ENCODE data around the gene ADAD1. TPM values are rescaled to one million over a fixed set of nuclear protein-coding genes. Genes with fewer than 3 reads are reported as not detected.

ADAD1 gene
- total and polyA plus RNA-seq, 2 experiments from 2014 or later: not detected

GRCh38 chr4:122393276-122393675 is 14.5 kb downstream of the ADAD1 start:
- Histone ChIP-seq H3K27me3 (no peaks in the 10 kb centered on the region), H3K9me2 (replicated peaks; ENCODE audit: insufficient read depth) (no peaks in the 10 kb centered on the region), H3K4me1 (ENCODE audit: insufficient read depth) (no peaks in the 10 kb centered on the region), H4K20me1 (ENCODE audit: insufficient read depth, poor library complexity, severe bottlenecking) (no peaks in the 10 kb centered on the region), H3K4me2 (no peak overlapping the region), H3K79me2 (no peaks in the 10 kb centered on the region), H3K4me3 (no peak overlapping the region), H3K27ac (no peak overlapping the region), H3K9me3 (ENCODE audit: low read depth) (no peaks in the 10 kb centered on the region), H3K36me3 (replicated peaks; ENCODE audit: insufficient read depth, low read depth) (no peaks in the 10 kb centered on the region), H2AFZ (no peak overlapping the region)
- TF ChIP-seq EZH2phosphoT487 (IDR thresholded peaks at IDR 0.05; ENCODE audit: low read depth, severe bottlenecking, unreplicated experiment) (no peak), EZH2 (IDR thresholded peaks at IDR 0.05; ENCODE audit: borderline replicate concordance) (no peak)
- TF ChIP-seq, protein P1, sequence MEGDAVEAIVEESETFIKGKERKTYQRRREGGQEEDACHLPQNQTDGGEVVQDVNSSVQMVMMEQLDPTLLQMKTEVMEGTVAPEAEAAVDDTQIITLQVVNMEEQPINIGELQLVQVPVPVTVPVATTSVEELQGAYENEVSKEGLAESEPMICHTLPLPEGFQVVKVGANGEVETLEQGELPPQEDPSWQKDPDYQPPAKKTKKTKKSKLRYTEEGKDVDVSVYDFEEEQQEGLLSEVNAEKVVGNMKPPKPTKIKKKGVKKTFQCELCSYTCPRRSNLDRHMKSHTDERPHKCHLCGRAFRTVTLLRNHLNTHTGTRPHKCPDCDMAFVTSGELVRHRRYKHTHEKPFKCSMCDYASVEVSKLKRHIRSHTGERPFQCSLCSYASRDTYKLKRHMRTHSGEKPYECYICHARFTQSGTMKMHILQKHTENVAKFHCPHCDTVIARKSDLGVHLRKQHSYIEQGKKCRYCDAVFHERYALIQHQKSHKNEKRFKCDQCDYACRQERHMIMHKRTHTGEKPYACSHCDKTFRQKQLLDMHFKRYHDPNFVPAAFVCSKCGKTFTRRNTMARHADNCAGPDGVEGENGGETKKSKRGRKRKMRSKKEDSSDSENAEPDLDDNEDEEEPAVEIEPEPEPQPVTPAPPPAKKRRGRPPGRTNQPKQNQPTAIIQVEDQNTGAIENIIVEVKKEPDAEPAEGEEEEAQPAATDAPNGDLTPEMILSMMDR (IDR thresholded peaks at IDR 0.05; ENCODE audit: poor library complexity): no peak
- DNase-seq (ENCODE audit: low spot score): no peak
- WGBS (ENCODE audit: low lambda C conversion rate, missing lambda C conversion rate): 72% methylated on average over 1 of the region's 1 CpG

- Histone ChIP-seq H4K20me1 (ENCODE audit: insufficient read depth, poor library complexity, severe bottlenecking) (no peaks in the 10 kb centered on the region), H3K9me2 (replicated peaks; ENCODE audit: insufficient read depth) (no peaks in the 10 kb centered on the region), H3K27me3 (no peaks in the 10 kb centered on the region), H3K4me3 (no peak overlapping the region), H3K36me3 (replicated peaks; ENCODE audit: insufficient read depth, low read depth) (no peaks in the 10 kb centered on the region), H3K4me2 (no peak overlapping the region), H2AFZ (no peak overlapping the region), H3K9me3 (ENCODE audit: low read depth) (no peaks in the 10 kb centered on the region), H3K4me1 (ENCODE audit: insufficient read depth) (no peaks in the 10 kb centered on the region), H3K79me2 (no peaks in the 10 kb centered on the region), H3K27ac (no peak overlapping the region)
- DNase-seq (ENCODE audit: low spot score): no peak
- TF ChIP-seq, protein P1 (IDR thresholded peaks at IDR 0.05; ENCODE audit: poor library complexity): no peak
- TF ChIP-seq EZH2 (IDR thresholded peaks at IDR 0.05; ENCODE audit: borderline replicate concordance) (no peak), EZH2phosphoT487 (IDR thresholded peaks at IDR 0.05; ENCODE audit: low read depth, severe bottlenecking, unreplicated experiment) (no peak)
- 29% methylated on average over 3 of the region's 3 CpGs for WGBS (ENCODE audit: low lambda C conversion rate, missing lambda C conversion rate)
Observed at GRCh38 chr4:122403861-122404260, 25.1 kb downstream of the ADAD1 start.

DNA sequence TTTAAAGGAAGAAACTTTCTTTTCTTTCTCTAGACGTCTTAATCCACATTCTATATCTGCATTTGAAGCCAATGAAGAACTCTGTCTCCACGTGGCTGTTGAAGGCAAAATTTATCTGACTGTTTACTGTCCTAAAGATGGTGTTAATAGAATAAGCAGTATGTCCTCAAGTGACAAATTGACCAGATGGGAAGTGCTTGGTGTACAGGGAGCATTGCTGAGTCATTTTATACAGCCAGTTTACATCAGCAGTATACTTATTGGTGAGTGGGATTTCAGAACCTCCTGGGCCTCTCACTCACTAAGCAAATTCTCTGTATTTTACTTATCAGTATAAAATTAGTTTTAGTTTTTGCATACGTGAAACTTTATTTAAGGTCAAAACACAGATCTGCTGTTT is 33.7 kb downstream of the ADAD1 start:
- Histone ChIP-seq H3K36me3 (replicated peaks; ENCODE audit: insufficient read depth, low read depth) (no peaks in the 10 kb centered on the region), H3K4me2 (no peak overlapping the region), H2AFZ (no peak overlapping the region), H3K9me3 (ENCODE audit: low read depth) (no peaks in the 10 kb centered on the region), H4K20me1 (ENCODE audit: insufficient read depth, poor library complexity, severe bottlenecking) (no peaks in the 10 kb centered on the region), H3K79me2 (no peaks in the 10 kb centered on the region), H3K27ac (no peak overlapping the region), H3K4me1 (ENCODE audit: insufficient read depth) (no peaks in the 10 kb centered on the region), H3K9me2 (replicated peaks; ENCODE audit: insufficient read depth) (no peaks in the 10 kb centered on the region), H3K27me3 (no peaks in the 10 kb centered on the region), H3K4me3 (no peak overlapping the region)
- 59% methylated on average over 3 of the region's 3 CpGs for WGBS (ENCODE audit: low lambda C conversion rate, missing lambda C conversion rate)
- DNase-seq (ENCODE audit: low spot score): no peak
- no peak for TF ChIP-seq EZH2phosphoT487 (IDR thresholded peaks at IDR 0.05; ENCODE audit: low read depth, severe bottlenecking, unreplicated experiment)
- TF ChIP-seq, protein P1 (IDR thresholded peaks at IDR 0.05; ENCODE audit: poor library complexity): no peak

DNA sequence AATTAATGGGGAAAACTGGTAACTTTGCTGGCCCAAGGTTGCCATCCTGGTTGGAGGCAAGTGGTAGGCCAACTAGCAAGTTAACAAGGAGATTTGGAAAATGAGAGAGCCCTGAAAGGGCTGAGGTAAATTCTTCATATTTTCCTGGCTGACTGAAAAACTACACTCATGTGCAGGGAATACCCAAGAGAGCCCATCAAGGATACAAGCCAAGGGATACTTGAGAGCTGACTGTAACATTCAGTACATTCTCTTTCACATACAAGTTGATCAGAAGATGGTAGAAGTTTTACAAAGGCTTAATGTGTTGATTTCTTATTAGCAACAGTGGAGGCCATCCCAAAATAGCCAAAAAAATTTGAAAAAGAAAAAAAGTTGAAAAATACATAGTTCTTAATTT is 44.4 kb downstream of the ADAD1 start:
- TF ChIP-seq, protein P1 (IDR thresholded peaks at IDR 0.05; ENCODE audit: poor library complexity): no peak
- TF ChIP-seq EZH2 (IDR thresholded peaks at IDR 0.05; ENCODE audit: borderline replicate concordance) (no peak), EZH2phosphoT487 (IDR thresholded peaks at IDR 0.05; ENCODE audit: low read depth, severe bottlenecking, unreplicated experiment) (no peak)
- Histone ChIP-seq H3K79me2 (no peaks in the 10 kb centered on the region), H3K4me1 (ENCODE audit: insufficient read depth) (no peaks in the 10 kb centered on the region), H3K9me3 (ENCODE audit: low read depth) (no peaks in the 10 kb centered on the region), H4K20me1 (ENCODE audit: insufficient read depth, poor library complexity, severe bottlenecking) (no peaks in the 10 kb centered on the region), H3K27ac (no peak overlapping the region), H3K4me2 (no peak overlapping the region), H2AFZ (no peak overlapping the region), H3K9me2 (replicated peaks; ENCODE audit: insufficient read depth) (no peaks in the 10 kb centered on the region), H3K4me3 (no peak overlapping the region), H3K36me3 (replicated peaks; ENCODE audit: insufficient read depth, low read depth) (no peaks in the 10 kb centered on the region), H3K27me3 (no peaks in the 10 kb centered on the region)
- DNase-seq (ENCODE audit: low spot score): no peak

Measured in hepatocyte (in vitro differentiated cells).